ENCODE data around the gene GLE1. TPM values are rescaled to one million over a fixed set of nuclear protein-coding genes. Genes with fewer than 3 reads are reported as not detected.
"Not testable (repeated sequence)": the region's sequence is repeated elsewhere in the genome, so short reads cannot be mapped to it uniquely, and the experiment has no call there.

The GLE1 gene
- total and polyA plus RNA-seq, 2 donors (not counting 1 experiment from before 2014, with no cell fraction given): 11.8 to 30.3 TPM

DNA sequence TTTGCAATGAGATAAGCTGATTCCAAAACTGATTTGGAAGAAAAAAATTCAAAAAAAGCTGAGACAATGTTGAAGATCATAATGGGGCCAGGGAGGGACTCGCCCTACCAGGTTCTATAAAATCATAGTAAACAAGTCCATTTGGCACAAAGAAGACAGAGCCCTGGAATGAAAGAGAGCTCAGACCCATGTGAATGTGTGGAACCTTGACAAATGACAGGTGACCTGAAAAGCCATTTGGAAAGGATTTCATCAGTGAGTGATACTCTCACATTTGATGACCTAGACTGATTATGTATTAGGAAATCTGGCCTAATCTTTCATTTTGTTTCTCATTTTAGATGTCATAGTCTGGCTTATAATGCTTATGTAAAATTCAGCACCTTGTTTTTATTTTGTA lies 74.7 kb downstream of the GLE1 start:
- ChIA-PET POLR2A (no interaction called here), CTCF (no interaction called here)
- no peak for ATAC-seq (ENCODE audit: low read depth)
- Histone ChIP-seq H2AFZ (ENCODE audit: insufficient read depth, low read depth, low read length, poor library complexity, severe bottlenecking) (no peak overlapping the region), H3K4me3 (ENCODE audit: control extremely low read depth in 1 of 5, extremely low read depth in 1 of 5, insufficient read depth in 1 of 5, low read depth in 2 of 5, low read length in 4 of 5) (no peak overlapping the region), H3K27ac (ENCODE audit: low read length in 2 of 2) (no peak overlapping the region), H3K4me1 (ENCODE audit: control insufficient read depth in 2 of 2, insufficient read depth in 2 of 2, low read length in 2 of 2) (no peaks in the 10 kb centered on the region), H3K36me3 (replicated peaks in 1 of 2; ENCODE audit: control extremely low read depth in 1 of 2, control insufficient read depth in 1 of 2, extremely low read depth in 1 of 2, insufficient read depth in 2 of 2, low read length in 1 of 2) (peaks cover 24 to 92% of the 10 kb centered on the region in 2 experiments), H3K4me2 (replicated peaks; ENCODE audit: low read depth, low read length, poor library complexity, severe bottlenecking) (no peak overlapping the region), H3K9me3 (ENCODE audit: control extremely low read depth in 1 of 3, control insufficient read depth in 2 of 3, insufficient read depth in 1 of 3, low read length in 2 of 3) (no peaks in the 10 kb centered on the region), H3K9ac (ENCODE audit: low read length) (no peak overlapping the region), H4K20me1 (ENCODE audit: control insufficient read depth, insufficient read depth, low read length, poor library complexity, severe bottlenecking) (no peaks in the 10 kb centered on the region), H3K27me3 (replicated peaks in 1 of 4; ENCODE audit: control extremely low read depth in 1 of 4, control insufficient read depth in 3 of 4, insufficient read depth in 4 of 4, low read length in 3 of 4) (no peaks in the 10 kb centered on the region), H3K79me2 (ENCODE audit: control insufficient read depth, insufficient read depth, low read length) (no peaks in the 10 kb centered on the region)
- TF ChIP-seq, protein P1, sequence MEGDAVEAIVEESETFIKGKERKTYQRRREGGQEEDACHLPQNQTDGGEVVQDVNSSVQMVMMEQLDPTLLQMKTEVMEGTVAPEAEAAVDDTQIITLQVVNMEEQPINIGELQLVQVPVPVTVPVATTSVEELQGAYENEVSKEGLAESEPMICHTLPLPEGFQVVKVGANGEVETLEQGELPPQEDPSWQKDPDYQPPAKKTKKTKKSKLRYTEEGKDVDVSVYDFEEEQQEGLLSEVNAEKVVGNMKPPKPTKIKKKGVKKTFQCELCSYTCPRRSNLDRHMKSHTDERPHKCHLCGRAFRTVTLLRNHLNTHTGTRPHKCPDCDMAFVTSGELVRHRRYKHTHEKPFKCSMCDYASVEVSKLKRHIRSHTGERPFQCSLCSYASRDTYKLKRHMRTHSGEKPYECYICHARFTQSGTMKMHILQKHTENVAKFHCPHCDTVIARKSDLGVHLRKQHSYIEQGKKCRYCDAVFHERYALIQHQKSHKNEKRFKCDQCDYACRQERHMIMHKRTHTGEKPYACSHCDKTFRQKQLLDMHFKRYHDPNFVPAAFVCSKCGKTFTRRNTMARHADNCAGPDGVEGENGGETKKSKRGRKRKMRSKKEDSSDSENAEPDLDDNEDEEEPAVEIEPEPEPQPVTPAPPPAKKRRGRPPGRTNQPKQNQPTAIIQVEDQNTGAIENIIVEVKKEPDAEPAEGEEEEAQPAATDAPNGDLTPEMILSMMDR (IDR thresholded peaks at IDR 0.05): no peak
- no peak overlapping the region for H3K4me3 Mint-ChIP-seq
- peak overlapping the region; percentile 10 for H3K27ac Mint-ChIP-seq
- H3K9me3 Mint-ChIP-seq (ENCODE audit: insufficient read depth): no peaks in the 10 kb centered on the region
- WGBS (ENCODE audit: insufficient coverage): 100% methylated on average over 1 of the region's 1 CpG
- H3K27me3 Mint-ChIP-seq: no peaks in the 10 kb centered on the region
- intact Hi-C loops (cut with micrococcal nuclease): no loop called here
- no peaks in the 10 kb centered on the region for H3K4me1 Mint-ChIP-seq
- no peak for DNase-seq

DNA sequence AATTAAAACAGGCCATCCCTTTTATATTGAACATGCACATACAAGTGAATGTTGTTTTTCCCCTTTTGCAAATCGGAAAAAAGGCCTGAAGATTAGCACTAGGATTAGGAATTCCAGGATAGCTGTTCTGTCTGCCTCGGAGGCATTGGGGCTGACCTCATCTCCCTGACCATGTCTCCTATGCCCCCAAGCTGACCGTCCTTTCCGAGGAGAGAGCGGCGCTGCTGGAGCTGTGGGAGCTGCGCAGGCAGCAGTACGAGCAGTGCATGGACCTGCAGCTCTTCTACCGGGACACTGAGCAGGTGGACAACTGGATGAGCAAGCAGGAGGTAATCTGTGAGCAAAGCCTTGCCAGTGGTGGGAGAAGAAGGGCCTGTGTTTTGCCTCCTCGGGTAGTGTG lies 76.2 kb downstream of the GLE1 start:
- Mint-ChIP-seq H3K27ac (no peak overlapping the region), H3K27me3 (no peaks in the 10 kb centered on the region), H3K4me1 (no peaks in the 10 kb centered on the region), H3K4me3 (no peak overlapping the region), H3K9me3 (ENCODE audit: insufficient read depth) (no peaks in the 10 kb centered on the region)
- Histone ChIP-seq H3K4me2 (replicated peaks; ENCODE audit: low read depth, low read length, poor library complexity, severe bottlenecking) (no peak overlapping the region), H3K79me2 (ENCODE audit: control insufficient read depth, insufficient read depth, low read length) (no peaks in the 10 kb centered on the region), H3K9ac (ENCODE audit: low read length) (no peak overlapping the region), H3K36me3 (replicated peaks in 1 of 2; ENCODE audit: control extremely low read depth in 1 of 2, control insufficient read depth in 1 of 2, extremely low read depth in 1 of 2, insufficient read depth in 2 of 2, low read length in 1 of 2) (peaks cover 18 to 90% of the 10 kb centered on the region in 2 experiments), H4K20me1 (ENCODE audit: control insufficient read depth, insufficient read depth, low read length, poor library complexity, severe bottlenecking) (no peaks in the 10 kb centered on the region), H3K27me3 (replicated peaks in 1 of 4; ENCODE audit: control extremely low read depth in 1 of 4, control insufficient read depth in 3 of 4, insufficient read depth in 4 of 4, low read length in 3 of 4) (no peaks in the 10 kb centered on the region), H2AFZ (ENCODE audit: insufficient read depth, low read depth, low read length, poor library complexity, severe bottlenecking) (no peak overlapping the region), H3K27ac (ENCODE audit: low read length in 2 of 2) (no peak overlapping the region), H3K9me3 (ENCODE audit: control extremely low read depth in 1 of 3, control insufficient read depth in 2 of 3, insufficient read depth in 1 of 3, low read length in 2 of 3) (no peaks in the 10 kb centered on the region), H3K4me3 (ENCODE audit: control extremely low read depth in 1 of 5, extremely low read depth in 1 of 5, insufficient read depth in 1 of 5, low read depth in 2 of 5, low read length in 4 of 5) (no peak overlapping the region), H3K4me1 (ENCODE audit: control insufficient read depth in 2 of 2, insufficient read depth in 2 of 2, low read length in 2 of 2) (no peaks in the 10 kb centered on the region)
- DNase-seq: no peak
- intact Hi-C loops (cut with micrococcal nuclease): no loop called here
- 100% methylated on average over 10 of the region's 10 CpGs for WGBS (ENCODE audit: insufficient coverage)
- TF ChIP-seq EZH2 (IDR thresholded peaks at IDR 0.05; ENCODE audit: borderline replicate concordance, insufficient read depth, low read depth, low read length, poor library complexity, severe bottlenecking): no peak
- TF ChIP-seq, protein P1 (IDR thresholded peaks at IDR 0.05): no peak
- ChIA-PET POLR2A (no interaction called here), CTCF (no interaction called here)
- no peak for ATAC-seq (ENCODE audit: low read depth)

DNA sequence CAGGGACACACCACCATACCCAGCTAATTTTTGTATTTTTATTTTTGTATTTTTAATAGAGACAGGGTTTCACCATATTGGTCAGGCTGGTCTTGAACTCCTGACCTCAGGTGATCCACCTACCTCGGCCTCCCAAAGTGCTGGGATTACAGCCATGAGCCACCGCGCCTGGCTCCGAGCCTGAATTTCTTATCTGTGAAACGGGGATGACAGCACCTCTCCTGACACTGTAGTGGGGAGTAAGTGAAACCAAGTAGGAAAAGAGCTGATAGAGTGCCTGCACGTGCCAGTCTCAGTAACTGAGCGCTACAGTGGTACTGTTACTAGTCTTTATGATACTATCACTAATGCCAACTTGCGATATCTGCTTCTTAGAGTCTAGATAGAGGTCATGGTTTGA lies 80.6 kb downstream of the GLE1 start:
- 100% methylated on average over 3 of the region's 8 CpGs for WGBS (ENCODE audit: insufficient coverage)
- H3K4me1 Mint-ChIP-seq; H3K9ac ChIP-seq (ENCODE audit: low read length); intact Hi-C loops (cut with micrococcal nuclease); H3K27ac ChIP-seq (ENCODE audit: low read length in 2 of 2); H3K4me3 Mint-ChIP-seq; H3K9me3 Mint-ChIP-seq (ENCODE audit: insufficient read depth); DNase-seq; H3K4me2 ChIP-seq (replicated peaks; ENCODE audit: low read depth, low read length, poor library complexity, severe bottlenecking); H3K27ac Mint-ChIP-seq; H3K4me3 ChIP-seq (ENCODE audit: control extremely low read depth in 1 of 5, extremely low read depth in 1 of 5, insufficient read depth in 1 of 5, low read depth in 2 of 5, low read length in 4 of 5); H4K20me1 ChIP-seq (ENCODE audit: control insufficient read depth, insufficient read depth, low read length, poor library complexity, severe bottlenecking); ATAC-seq (ENCODE audit: low read depth); POLR2A ChIA-PET; H2AFZ ChIP-seq (ENCODE audit: insufficient read depth, low read depth, low read length, poor library complexity, severe bottlenecking); H3K79me2 ChIP-seq (ENCODE audit: control insufficient read depth, insufficient read depth, low read length); H3K4me1 ChIP-seq (ENCODE audit: control insufficient read depth in 2 of 2, insufficient read depth in 2 of 2, low read length in 2 of 2); CTCF ChIA-PET; H3K9me3 ChIP-seq (ENCODE audit: control extremely low read depth in 1 of 3, control insufficient read depth in 2 of 3, insufficient read depth in 1 of 3, low read length in 2 of 3); H3K27me3 Mint-ChIP-seq; H3K27me3 ChIP-seq (replicated peaks in 1 of 4; ENCODE audit: control extremely low read depth in 1 of 4, control insufficient read depth in 3 of 4, insufficient read depth in 4 of 4, low read length in 3 of 4): not testable (repeated sequence)
- H3K36me3 ChIP-seq (replicated peaks in 1 of 2; ENCODE audit: control extremely low read depth in 1 of 2, control insufficient read depth in 1 of 2, extremely low read depth in 1 of 2, insufficient read depth in 2 of 2, low read length in 1 of 2): peaks cover 15 to 85% of the 10 kb centered on the region in 2 experiments

Data from B cell (primary cell).